A549 (cell line): ENCODE results near the gene OBSCN. TPM values are rescaled to one million over a fixed set of nuclear protein-coding genes. Genes with fewer than 3 reads are reported as not detected.
A peak's percentile ranks its signal among the peaks of the same experiment; 100 is the strongest.

Experiments used
- ATAC-seq, 2 experiments: fragments of 200-7000 bp in 1 of 2; fragments of >200 bp in 1 of 2; cut with Nextera tagmentation in 1 of 2; cut with Tn5 transposase in 1 of 2; 3 replicates each; pipeline versions ENCODE4 v1.8.0 to v1.9.1; 2018 to 2020; ENCODE audit warnings: mild to moderate bottlenecking in 1 of 2, moderate library complexity in 1 of 2
- CTCF ChIA-PET: fragments of 300-600 bp; sonication (Branson Sonifier 250); formaldehyde crosslinking; extraction: SDS; loops from one replicate; lab custom pipeline; 2021; ENCODE audit warnings: antibody characterized with exemption, inconsistent platforms; lab: Yijun Ruan, JAX
- POLR2A ChIA-PET: fragments of 350-600 bp; formaldehyde crosslinking; extraction: SDS; loops from one replicate; lab custom pipeline; 2021; ENCODE audit warnings: antibody characterized with exemption, inconsistent platforms; lab: Yijun Ruan, JAX
- DNase-seq, 2 experiments: peaks; one replicate each; pipeline versions ENCODE4 v3.0.0 to v3.0.0-alpha.2; 2011 to 2016; ENCODE audit warnings: low read depth in 1 of 2, low spot score in 1 of 2
- FAIRE-seq: peaks from 2 replicates; lab custom pipeline; 2011; peaks lifted over from hg19 to GRCh38; lab: Jason Lieb, UNC
- H3K27ac ChIP-seq, 2 experiments: fragments of >200 bp; sonication (Bioruptor Twin); formaldehyde crosslinking; 3 replicates each; pipeline ENCODE4 v1.5.1; 2016 to 2017
- H3K4me1 ChIP-seq: fragments of >200 bp; sonication (Bioruptor Twin); formaldehyde crosslinking; 3 replicates; pipeline ENCODE4 v1.6.1; 2016
- H3K4me2 ChIP-seq: fragments of >200 bp; sonication (Bioruptor Twin); formaldehyde crosslinking; 3 replicates; pipeline ENCODE4 v1.6.1; 2016
- H3K4me3 ChIP-seq: fragments of >200 bp; sonication (Bioruptor Twin); formaldehyde crosslinking; 3 replicates; pipeline ENCODE4 v1.5.1; 2016
- H3K9me3 ChIP-seq: fragments of >200 bp; sonication (Bioruptor Twin); formaldehyde crosslinking; 3 replicates; pipeline ENCODE4 v1.6.1; 2016
- CEBPB ChIP-seq, 2 experiments: fragments of >200 bp in 1 of 2; sonication (Bioruptor Twin) in 1 of 2; formaldehyde crosslinking in 1 of 2; IDR thresholded peaks; 2 replicates each; pipeline ENCODE4 v1.6.1; 2012 to 2016
- CHD2 ChIP-seq: fragments of 150-350 bp; IDR thresholded peaks from 2 replicates; pipeline ENCODE4 v1.6.1; 2014; ENCODE audit warnings: low read length; ENCODE audit not compliant: partially characterized antibody
- CHD4 ChIP-seq: fragments of 200-600 bp; sonication (generic); IDR thresholded peaks from 2 replicates; pipeline ENCODE4 v1.6.1; 2016; ENCODE audit warnings: antibody characterized with exemption, mild to moderate bottlenecking, borderline replicate concordance
- EHF ChIP-seq: fragments of 250-450 bp; sonication (Bioruptor Pico); IDR thresholded peaks from 2 replicates; pipeline ENCODE4 v1.5.0; 2020; ENCODE audit warnings: mild to moderate bottlenecking
- FOSB ChIP-seq: fragments of 250-450 bp; sonication (Bioruptor Pico); IDR thresholded peaks from 2 replicates; pipeline ENCODE4 v1.5.0; 2020; ENCODE audit warnings: mild to moderate bottlenecking, moderate library complexity
- FOSL2 ChIP-seq, 2 experiments: fragments of 450-650 bp in 1 of 2; fragments of >200 bp in 1 of 2; sonication (Bioruptor Twin) in 1 of 2; formaldehyde crosslinking; IDR thresholded peaks; 2 replicates each; pipeline versions ENCODE4 v1.5.0 to v1.6.1; 2016 to 2020; ENCODE audit warnings: mild to moderate bottlenecking in 1 of 2, moderate library complexity in 1 of 2
- HDAC2 ChIP-seq: fragments of 200-600 bp; sonication (generic); IDR thresholded peaks from 2 replicates; pipeline ENCODE4 v1.6.1; 2016
- HOXB5 ChIP-seq: fragments of 250-450 bp; sonication (Bioruptor Pico); IDR thresholded peaks from 2 replicates; pipeline ENCODE4 v1.5.0; 2020; ENCODE audit warnings: mild to moderate bottlenecking, moderate library complexity
- KDM1A ChIP-seq: fragments of 200-600 bp; sonication (generic); IDR thresholded peaks from 2 replicates; pipeline ENCODE4 v1.6.1; 2016; ENCODE audit warnings: low read depth, mild to moderate bottlenecking
- KDM5A ChIP-seq: fragments of 200-600 bp; sonication (generic); IDR thresholded peaks from 2 replicates; pipeline ENCODE4 v1.6.1; 2016; ENCODE audit warnings: antibody characterized with exemption, mild to moderate bottlenecking
- MAFK ChIP-seq: fragments of 450-650 bp; IDR thresholded peaks from 2 replicates; pipeline ENCODE4 v1.6.1; 2014; ENCODE audit not compliant: partially characterized antibody
- NPAS2 ChIP-seq: fragments of 250-450 bp; sonication (Bioruptor Pico); IDR thresholded peaks from 2 replicates; pipeline ENCODE4 v1.8.0; 2022; ENCODE audit warnings: mild to moderate bottlenecking, moderate library complexity, borderline replicate concordance
- NR3C1 ChIP-seq: fragments of >200 bp; sonication (Bioruptor Twin); formaldehyde crosslinking; IDR thresholded peaks from 3 replicates; pipeline ENCODE4 v1.6.1; 2017
- PHF8 ChIP-seq: fragments of 200-600 bp; sonication (generic); IDR thresholded peaks from 2 replicates; pipeline ENCODE4 v1.6.1; 2016; ENCODE audit warnings: low read depth, mild to moderate bottlenecking, antibody characterized with exemption, moderate library complexity, borderline replicate concordance
- POLR2AphosphoS2 ChIP-seq: conservative IDR thresholded peaks from 2 replicates; pipeline ENCODE4 v1.6.1; 2012; ENCODE audit warnings: low read length, improper control_type of control experiment, inconsistent platforms
- RAD21 ChIP-seq, 2 experiments: fragments of >200 bp in 1 of 2; sonication (Bioruptor Twin) in 1 of 2; formaldehyde crosslinking in 1 of 2; IDR thresholded peaks in 1 of 2; conservative IDR thresholded peaks in 1 of 2; 2 replicates in 1 of 2; 3 replicates in 1 of 2; pipeline ENCODE4 v1.6.1; 2012 to 2018; ENCODE audit warnings: inconsistent platforms in 1 of 2
- RCOR1 ChIP-seq: fragments of 150-350 bp; IDR thresholded peaks from 2 replicates; pipeline ENCODE4 v1.6.1; 2014; ENCODE audit warnings: antibody characterized with exemption, low read length, low read depth
- TP53 ChIP-seq: fragments of 250-450 bp; sonication (Bioruptor Pico); IDR thresholded peaks from 2 replicates; pipeline ENCODE4 v1.5.0; 2021; ENCODE audit warnings: mild to moderate bottlenecking, moderate library complexity
- ZC3H11A ChIP-seq: fragments of 450-650 bp; IDR thresholded peaks from 2 replicates; pipeline ENCODE4 v1.6.1; 2014; ENCODE audit warnings: antibody characterized with exemption, mild to moderate bottlenecking
- WGBS: methylation state at CpG from one replicate; pipeline ENCODE4 v1.1.6; 2017; ENCODE audit errors: missing lambda C conversion rate; 5-methylcytosine and 5-hydroxymethylcytosine counted together
- polyA plus RNA-seq, 4 experiments: library from polyadenylated mRNA; depleted of rRNA in 3 of 4; stranded (reverse); fragments of >200 nt; fragmentation: RNase III in 1 of 4; extraction: RNeasy Plus Mini Kit Qiagen cat#74134 plus additional on column Dnase treatment in 1 of 4; gene quantifications; 2 replicates in 3 of 4; 3 replicates in 1 of 4; pipeline ENCODE4 v1.2.3, GENCODE V29; 2011 to 2017
- TF ChIP-seq, protein P1 (sequence below): fragments of >200 bp; sonication (Bioruptor Twin); formaldehyde crosslinking; IDR thresholded peaks from 3 replicates; pipeline ENCODE4 v1.5.1; 2016
- TF ChIP-seq, protein P2 (sequence below): fragments of 250-450 bp; sonication (Bioruptor Pico); IDR thresholded peaks from 2 replicates; pipeline ENCODE4 v1.5.0; 2020; ENCODE audit warnings: low read depth, mild to moderate bottlenecking, moderate library complexity
- TF ChIP-seq, protein P3 (sequence below): fragments of 150-350 bp; IDR thresholded peaks from 2 replicates; pipeline ENCODE4 v1.6.1; 2014; ENCODE audit warnings: low read depth, mild to moderate bottlenecking, low read length
- TF ChIP-seq, protein P4 (sequence below): fragments of >200 bp; sonication (Bioruptor Twin); formaldehyde crosslinking; IDR thresholded peaks from 2 replicates; pipeline ENCODE4 v1.6.1; 2016

The OBSCN gene
- polyA plus RNA-seq, 2 of the 4 experiments (the other 2 are of a cell fraction), result 3.1 to 6.8 TPM

DNA sequence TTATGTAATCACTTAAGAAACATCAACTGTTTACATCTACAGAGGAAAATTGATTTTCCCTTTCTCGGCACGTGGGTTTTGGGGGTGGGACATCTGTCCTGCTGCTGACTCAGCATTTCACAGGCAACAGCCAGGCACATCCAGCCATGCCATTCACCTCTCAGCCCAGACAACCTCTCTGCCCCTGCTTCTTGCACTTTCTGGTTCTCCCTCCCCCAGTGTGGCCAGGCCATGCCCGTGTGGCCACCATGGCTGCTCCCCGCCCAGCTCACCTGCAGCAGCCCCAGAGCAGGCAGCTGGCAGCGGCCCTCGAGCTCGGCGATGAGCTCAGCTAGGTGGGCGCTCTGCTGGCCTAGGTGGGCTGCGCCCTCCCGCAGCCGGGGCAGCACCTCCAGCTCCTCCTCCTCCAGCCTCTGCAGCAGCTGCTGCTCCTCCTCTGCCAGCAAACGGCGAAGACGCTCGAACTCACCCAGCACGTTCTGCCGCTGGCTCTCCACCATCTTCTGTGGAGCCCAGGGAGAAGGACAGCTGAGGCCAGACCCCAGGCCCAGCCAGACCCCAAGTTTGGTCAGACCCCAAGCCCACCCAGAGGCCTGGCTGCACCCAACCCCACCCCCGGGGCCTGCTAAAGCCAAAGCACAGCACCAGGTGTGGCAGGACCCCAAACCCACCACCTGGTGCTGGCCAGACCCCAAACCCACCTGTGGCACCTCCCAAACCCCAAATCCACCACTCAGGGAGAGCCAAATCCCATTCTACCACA is 193.0 kb downstream of the OBSCN start:
- Histone ChIP-seq H3K27ac (no peak overlapping the region), H3K4me2 (no peak overlapping the region), H3K9me3 (no peaks in the 10 kb centered on the region), H3K4me1 (peaks cover 15% of the 10 kb centered on the region), H3K4me3 (no peak overlapping the region)
- ATAC-seq, result no peak
- FAIRE-seq, result no peak
- ChIA-PET POLR2A (no interaction called here), CTCF (interaction anchor here (1.1 kb wide), 1 partner anchor 21 kb away, joined by 3 read pairs; no protein-coding TSS in a partner anchor)
- 94% methylated on average over 14 of the region's 19 CpGs for WGBS
- DNase-seq, result no peak
- TF ChIP-seq MAFK, result peak; percentile 98
- TF ChIP-seq, protein P1, sequence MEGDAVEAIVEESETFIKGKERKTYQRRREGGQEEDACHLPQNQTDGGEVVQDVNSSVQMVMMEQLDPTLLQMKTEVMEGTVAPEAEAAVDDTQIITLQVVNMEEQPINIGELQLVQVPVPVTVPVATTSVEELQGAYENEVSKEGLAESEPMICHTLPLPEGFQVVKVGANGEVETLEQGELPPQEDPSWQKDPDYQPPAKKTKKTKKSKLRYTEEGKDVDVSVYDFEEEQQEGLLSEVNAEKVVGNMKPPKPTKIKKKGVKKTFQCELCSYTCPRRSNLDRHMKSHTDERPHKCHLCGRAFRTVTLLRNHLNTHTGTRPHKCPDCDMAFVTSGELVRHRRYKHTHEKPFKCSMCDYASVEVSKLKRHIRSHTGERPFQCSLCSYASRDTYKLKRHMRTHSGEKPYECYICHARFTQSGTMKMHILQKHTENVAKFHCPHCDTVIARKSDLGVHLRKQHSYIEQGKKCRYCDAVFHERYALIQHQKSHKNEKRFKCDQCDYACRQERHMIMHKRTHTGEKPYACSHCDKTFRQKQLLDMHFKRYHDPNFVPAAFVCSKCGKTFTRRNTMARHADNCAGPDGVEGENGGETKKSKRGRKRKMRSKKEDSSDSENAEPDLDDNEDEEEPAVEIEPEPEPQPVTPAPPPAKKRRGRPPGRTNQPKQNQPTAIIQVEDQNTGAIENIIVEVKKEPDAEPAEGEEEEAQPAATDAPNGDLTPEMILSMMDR, result no peak

DNA sequence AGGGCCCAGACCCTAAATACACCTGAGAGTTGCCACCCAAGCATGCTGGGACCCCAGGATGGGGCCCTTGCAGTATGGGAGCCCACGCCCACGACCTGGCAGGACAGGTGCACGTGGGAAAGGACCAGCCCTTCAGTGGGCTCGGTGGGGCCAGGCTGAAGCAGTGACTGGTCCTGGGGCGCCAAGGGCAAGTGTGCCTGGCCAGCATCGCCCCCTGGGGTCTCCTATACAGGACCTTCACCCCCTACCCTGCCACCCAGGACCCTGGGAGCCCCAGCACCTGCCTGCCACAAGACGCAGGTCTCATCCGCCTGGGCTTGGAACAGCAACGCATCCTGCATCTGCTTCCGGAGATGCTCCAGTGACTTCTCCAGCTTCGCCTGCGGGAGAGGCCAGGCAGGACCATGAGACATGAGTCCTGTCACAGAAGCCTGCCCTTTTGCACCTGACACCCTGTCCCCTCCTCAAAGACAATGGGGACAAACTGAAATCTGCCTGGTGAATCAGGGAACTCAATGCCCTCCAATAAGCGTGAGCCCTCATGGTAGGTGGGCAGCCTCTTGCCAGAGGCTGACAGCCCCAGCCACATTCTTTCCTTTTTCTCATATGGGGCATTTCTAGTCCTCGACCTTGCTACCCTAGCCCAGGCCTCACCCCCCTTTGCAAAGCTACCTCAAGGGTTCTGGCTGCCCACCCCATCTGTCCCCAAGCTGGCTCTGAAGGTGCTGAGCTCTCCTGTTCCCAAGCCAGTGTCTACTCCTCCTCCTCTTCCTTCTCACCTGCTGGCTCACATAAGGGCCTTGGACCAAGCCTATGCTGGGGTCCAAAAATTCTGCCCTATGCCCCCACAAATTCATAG is 194.2 kb downstream of the OBSCN start:
- POLR2A ChIA-PET, result no interaction called here
- Histone ChIP-seq H3K9me3 (no peaks in the 10 kb centered on the region), H3K4me1 (peaks cover 15% of the 10 kb centered on the region), H3K4me2 (no peak overlapping the region), H3K27ac (no peak overlapping the region)
- 88% methylated on average over 8 of the region's 14 CpGs for WGBS
- DNase-seq (no peak), FAIRE-seq (no peak), ATAC-seq (no peak)
- CTCF ChIA-PET, result interaction anchor here (0.6 to 1.6 kb wide), 3 partner anchors 22 to 113 kb away, joined by 3 read pairs; no protein-coding TSS in a partner anchor
- TF ChIP-seq, protein P2, sequence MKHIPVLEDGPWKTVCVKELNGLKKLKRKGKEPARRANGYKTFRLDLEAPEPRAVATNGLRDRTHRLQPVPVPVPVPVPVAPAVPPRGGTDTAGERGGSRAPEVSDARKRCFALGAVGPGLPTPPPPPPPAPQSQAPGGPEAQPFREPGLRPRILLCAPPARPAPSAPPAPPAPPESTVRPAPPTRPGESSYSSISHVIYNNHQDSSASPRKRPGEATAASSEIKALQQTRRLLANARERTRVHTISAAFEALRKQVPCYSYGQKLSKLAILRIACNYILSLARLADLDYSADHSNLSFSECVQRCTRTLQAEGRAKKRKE, result no peak
- TF ChIP-seq CHD4 (no peak), ZC3H11A (no peak), EHF (CRISPR knock-in tag) (no peak), HDAC2 (no peak), KDM5A (no peak), POLR2AphosphoS2 (no peak), FOSB (CRISPR knock-in tag) (no peak), NR3C1 (no peak)
- TF ChIP-seq, protein P3, sequence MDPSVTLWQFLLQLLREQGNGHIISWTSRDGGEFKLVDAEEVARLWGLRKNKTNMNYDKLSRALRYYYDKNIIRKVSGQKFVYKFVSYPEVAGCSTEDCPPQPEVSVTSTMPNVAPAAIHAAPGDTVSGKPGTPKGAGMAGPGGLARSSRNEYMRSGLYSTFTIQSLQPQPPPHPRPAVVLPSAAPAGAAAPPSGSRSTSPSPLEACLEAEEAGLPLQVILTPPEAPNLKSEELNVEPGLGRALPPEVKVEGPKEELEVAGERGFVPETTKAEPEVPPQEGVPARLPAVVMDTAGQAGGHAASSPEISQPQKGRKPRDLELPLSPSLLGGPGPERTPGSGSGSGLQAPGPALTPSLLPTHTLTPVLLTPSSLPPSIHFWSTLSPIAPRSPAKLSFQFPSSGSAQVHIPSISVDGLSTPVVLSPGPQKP, result no peak
- TF ChIP-seq, protein P4, sequence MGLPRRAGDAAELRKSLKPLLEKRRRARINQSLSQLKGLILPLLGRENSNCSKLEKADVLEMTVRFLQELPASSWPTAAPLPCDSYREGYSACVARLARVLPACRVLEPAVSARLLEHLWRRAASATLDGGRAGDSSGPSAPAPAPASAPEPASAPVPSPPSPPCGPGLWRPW, result no peak
- TF ChIP-seq, all 56 proteins: peak for 0
- H3K4me3 ChIP-seq, result no peak overlapping the region

DNA sequence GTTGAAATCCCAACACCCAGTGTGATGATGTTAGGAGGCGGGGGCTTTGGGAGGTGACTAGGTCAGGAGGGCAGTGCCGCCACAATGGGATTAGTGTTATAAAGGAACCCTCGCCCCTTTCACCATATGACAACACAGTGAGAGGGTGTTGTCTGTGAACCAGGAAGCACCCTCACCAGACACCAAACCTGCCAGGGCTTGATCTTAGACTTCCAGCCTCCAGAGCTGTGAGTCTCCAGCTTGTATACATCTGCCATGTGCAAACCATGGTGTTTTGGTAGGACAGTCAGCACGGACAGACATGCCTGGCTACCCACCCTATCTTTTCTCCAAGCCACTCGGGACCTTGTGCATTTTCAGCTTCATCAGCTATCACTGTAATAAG is 194.8 kb downstream of the OBSCN start:
- no peak overlapping the region for H3K27ac ChIP-seq
- 90% methylated on average over 5 of the region's 5 CpGs for WGBS
- no peak overlapping the region for H3K4me2 ChIP-seq
- H3K4me3 ChIP-seq, result no peak overlapping the region
- ATAC-seq (no peak), FAIRE-seq (no peak), DNase-seq (no peak)
- no peaks in the 10 kb centered on the region for H3K9me3 ChIP-seq
- POLR2A ChIA-PET, result no interaction called here
- H3K4me1 ChIP-seq, result peaks cover 16% of the 10 kb centered on the region
- CTCF ChIA-PET, result interaction anchor here (0.6 to 4.4 kb wide), 4 partner anchors 9 to 112 kb away, joined by 3 to 30 read pairs (median 3); no protein-coding TSS in a partner anchor
- TF ChIP-seq RAD21 (conservative IDR thresholded peaks at IDR 0.05 in 1 of 2, IDR thresholded peaks at IDR 0.05 in 1 of 2), result no peak
- no peak for TF ChIP-seq KDM1A
- TF ChIP-seq FOSL2 (IDR thresholded peaks at IDR 0.05), result no peak
- no peak for TF ChIP-seq FOSL2 (CRISPR knock-in tag; IDR thresholded peaks at IDR 0.05)
- no peak for TF ChIP-seq RCOR1
- TF ChIP-seq, protein P1, result no peak
- TF ChIP-seq PHF8, result no peak
- TF ChIP-seq CHD2, result no peak
- TF ChIP-seq CHD4, result no peak
- TF ChIP-seq NPAS2 (CRISPR knock-in tag), result no peak
- no peak for TF ChIP-seq FOSB (CRISPR knock-in tag)
- TF ChIP-seq CEBPB (IDR thresholded peaks at IDR 0.05), result no peak
- TF ChIP-seq TP53 (CRISPR knock-in tag), result no peak
- no peak for TF ChIP-seq HOXB5
